RCC 7860 (cell line): ENCODE results near the gene UBE2M.

Experiments
- DNase-seq: peaks from one replicate; pipeline ENCODE4 v3.0.0-alpha.2; 2015; ENCODE audit warnings: low spot score
- FAIRE-seq: peaks from 2 replicates; lab custom pipeline; 2012; peaks lifted over from hg19 to GRCh38; lab: Jason Lieb, UNC

UBE2M gene

DNA sequence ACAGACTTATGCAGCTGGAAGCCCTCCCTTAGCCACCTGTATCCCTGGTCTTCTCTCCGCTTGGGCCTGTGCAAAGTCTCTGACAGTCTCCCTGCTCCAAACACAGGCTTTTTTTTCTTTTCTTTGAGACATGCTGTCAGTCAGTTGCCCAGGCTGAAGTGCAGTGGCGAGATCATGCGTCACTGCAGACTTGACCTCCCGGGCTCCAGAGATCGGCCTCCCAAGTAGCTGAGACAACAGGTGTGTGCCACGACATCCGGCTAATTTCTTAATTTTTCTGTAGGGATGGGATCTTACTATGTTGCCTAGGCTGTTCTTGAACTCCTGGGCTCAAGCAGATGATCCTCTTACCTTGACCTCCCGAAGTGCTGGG, 13.2 kb upstream of the UBE2M start:
- FAIRE-seq, result no peak
- no peak for DNase-seq

DNA sequence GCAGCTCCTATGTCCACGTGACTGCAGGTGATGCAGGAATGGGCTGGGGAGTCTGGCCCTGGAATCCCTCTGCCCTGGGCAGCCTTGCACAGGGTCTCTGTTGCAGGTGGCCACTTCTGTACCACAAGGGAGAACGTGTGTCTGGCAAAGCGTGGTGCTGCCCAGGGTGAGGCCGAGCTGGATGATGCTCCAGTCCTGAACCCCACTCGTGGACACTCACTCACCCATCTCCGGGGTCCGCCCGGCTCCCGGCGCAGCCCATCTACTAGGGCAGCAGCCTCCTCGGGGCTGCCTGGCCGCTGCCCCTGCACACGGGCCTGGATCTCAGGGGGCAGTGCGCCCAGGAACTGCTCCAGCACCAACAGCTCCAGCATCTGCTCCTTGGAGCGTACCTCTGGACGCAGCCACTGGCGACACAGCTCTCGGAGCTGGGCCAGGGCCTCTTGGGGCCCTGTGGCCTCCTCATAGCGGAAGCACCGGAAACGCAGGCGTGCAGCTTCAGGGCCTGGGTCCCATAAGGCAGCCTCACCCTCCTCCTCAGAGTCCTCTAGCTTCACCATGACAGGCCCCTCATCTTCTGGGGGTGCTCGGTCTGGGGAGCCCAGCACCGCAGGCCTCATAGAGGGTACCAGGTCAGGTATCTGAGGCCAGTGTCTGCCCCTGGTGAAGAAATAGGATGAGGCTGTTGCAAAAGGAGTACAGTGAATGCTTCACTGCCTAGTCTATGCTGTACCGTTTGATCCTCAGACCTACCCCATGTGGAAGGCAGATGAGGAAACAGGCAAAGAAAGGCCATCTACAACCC, 12.6 kb upstream of the UBE2M start:
- FAIRE-seq (no peak), DNase-seq (no peak)

DNA sequence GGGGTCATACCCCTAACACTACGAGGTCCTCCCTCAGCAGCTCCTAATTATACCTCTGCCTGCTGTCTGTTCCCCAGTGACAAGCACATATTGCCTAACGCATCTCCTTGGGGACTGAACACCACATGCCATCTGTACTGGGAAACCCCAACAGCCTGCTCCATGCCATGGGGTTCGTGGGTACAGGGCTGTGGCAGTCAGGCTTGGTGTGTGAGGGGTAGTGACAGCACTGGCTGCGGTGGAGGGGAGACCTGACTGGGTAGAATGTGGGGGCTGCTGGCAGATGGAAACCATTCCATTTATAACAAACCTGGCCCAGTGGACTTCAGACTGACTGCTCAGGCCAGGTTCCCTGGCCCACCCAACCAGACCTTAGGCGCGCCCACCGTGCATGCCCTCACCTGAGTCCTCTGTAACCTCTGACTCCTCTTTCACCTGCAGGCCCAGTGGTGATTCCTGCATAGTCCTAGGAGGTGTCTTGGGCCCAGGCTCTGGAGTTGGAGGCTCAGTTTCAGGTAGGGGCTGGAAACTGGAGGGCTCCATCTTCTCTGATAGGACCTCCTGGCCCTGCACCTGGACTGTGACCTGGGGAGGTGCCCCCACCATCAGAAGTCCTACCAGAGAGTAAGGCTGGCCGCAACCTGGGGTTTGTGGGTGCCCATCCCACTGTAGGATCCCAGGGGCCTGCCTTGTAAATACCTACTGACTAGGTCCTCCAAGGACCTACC, 11.7 kb upstream of the UBE2M start:
- DNase-seq, result no peak
- FAIRE-seq, result no peak

DNA sequence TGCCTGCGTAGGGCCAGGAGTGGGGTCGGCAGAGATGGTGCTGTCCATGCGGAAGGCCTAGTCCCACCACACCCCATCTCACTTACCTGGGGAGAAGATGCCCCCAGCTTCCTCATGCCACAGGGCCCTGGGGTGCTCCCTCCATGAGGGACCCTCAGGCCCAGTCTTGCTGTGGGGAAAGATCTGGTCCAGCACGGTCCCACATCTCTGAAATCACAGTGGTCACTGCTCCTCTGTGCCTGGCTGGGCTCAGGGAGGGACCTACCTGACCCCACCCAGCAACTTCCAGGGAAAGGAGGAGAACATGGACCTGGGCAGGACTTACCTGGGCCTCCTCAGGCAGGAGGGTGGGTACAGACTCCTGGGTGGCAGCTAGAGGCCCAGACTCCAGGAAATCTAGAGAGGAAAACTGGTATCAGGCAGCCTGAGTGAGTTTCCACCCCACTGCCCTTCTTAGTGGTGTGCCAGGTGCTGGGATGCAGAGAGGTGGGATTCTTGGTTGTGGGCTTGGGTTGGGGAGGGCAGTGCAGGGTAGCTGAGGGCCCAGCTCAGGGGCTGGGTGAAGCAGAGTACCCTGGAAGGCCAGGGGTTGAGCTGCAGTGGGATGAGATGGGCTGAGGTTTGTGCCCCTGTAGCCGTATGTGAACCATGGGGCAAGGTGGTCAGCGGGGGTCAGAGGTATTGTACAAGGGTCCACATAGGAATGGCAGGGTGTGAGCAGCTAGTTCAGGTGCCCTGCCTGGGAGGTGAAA, 11.0 kb upstream of the UBE2M start:
- no peak for DNase-seq

DNA sequence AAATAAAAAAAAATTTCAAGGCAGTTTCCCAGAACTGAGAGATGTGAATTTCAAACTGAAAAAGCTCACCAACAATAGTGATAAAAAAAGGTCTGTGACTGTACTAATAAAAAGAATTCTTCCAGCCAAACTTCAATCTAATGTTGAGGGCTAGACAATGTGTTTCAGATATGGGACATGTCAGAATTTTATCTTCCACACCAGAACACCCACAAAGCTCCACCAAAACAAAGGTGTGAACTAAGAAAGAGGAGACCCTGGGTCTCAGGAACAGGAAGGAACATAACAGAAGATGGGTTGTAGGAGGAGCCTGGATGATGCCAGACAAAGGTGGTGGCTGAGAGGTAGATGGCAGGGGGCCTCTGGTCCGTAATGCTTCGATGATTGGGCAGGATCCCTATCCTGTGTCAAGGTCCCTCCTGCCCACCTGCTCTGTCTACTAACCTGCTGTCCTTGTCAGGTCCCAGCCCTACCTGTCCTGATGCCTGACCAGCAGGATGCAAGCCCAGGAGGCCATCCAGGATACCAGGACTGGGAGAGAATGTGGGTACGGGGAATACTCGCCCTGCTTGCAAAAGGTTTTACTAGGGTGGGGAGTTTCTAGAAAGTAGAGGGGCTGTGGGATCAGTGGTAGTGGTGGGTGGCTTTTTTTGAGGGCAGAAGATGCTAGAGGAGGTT, 10.2 kb upstream of the UBE2M start:
- no peak for FAIRE-seq
- DNase-seq, result no peak

More for the DNA sequence above, 11.0 kb upstream of the UBE2M start:
- FAIRE-seq, result no peak

DNA sequence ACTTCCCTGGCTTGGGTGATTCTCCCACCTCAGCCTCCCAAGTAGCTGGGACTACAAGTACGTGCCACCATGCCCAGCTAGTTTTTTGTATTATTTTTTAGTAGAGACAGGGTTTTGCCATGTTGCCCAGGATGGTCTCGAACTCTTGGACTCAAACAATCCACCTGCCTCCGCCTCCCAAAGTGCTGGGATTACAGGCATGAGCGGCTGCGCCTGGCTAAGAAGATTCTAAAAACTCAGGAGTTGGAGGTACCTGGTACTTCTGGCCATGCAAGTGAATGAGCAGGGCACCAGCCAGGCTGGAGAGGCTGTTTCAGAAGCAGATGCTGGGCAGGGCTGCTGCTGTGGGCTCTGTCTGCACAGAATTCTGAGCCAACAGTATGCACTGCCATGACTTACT, 8.6 kb upstream of the UBE2M start:
- FAIRE-seq (no peak), DNase-seq (no peak)

DNA sequence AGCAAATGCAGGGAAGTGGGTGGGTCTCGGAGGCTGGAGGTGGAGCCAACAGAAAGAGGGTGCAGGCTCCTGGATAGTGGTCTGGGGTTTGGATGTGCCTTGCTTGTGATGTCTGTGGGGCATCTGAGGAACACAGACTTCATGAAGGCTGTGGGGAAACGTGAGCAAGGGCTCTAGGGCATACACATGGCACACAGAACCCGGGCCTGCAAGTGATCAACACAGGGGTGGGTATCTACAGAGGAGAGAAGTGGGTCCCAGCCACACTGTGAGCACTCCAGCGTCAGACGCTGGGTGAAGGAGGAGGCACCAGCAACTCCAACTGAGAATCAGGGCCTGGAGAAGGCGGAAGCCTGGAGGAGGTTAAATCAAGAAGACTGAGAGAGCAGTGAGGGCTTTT, 5.4 kb upstream of the UBE2M start:
- FAIRE-seq, result no peak
- DNase-seq, result no peak

DNA sequence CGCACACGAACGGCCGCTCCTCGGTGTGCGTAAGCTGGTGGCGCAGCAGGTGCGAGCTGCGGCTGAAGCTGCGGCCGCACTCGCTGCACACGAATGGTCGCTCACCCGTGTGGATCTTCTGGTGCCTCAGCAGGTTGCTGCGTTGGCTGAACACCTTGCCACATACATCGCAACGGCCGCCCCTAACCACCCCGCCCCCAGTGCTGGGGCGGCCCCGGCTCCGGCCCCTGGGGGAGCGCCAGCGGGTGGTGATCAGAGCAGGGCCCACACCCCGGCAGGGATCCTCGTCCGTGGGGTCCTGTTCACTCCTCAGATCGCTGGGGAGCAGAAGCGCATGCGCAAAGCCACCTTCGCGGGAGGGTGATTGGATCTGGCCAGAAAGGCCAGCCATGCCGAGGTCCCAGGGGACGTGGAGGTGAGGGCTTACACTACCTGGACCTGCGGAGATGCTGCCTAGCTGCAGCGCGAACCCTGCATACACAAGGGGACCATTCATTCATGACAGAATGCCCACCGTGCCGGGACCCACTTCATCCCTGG, 4.7 kb upstream of the UBE2M start:
- DNase-seq, result no peak
- no peak for FAIRE-seq

DNA sequence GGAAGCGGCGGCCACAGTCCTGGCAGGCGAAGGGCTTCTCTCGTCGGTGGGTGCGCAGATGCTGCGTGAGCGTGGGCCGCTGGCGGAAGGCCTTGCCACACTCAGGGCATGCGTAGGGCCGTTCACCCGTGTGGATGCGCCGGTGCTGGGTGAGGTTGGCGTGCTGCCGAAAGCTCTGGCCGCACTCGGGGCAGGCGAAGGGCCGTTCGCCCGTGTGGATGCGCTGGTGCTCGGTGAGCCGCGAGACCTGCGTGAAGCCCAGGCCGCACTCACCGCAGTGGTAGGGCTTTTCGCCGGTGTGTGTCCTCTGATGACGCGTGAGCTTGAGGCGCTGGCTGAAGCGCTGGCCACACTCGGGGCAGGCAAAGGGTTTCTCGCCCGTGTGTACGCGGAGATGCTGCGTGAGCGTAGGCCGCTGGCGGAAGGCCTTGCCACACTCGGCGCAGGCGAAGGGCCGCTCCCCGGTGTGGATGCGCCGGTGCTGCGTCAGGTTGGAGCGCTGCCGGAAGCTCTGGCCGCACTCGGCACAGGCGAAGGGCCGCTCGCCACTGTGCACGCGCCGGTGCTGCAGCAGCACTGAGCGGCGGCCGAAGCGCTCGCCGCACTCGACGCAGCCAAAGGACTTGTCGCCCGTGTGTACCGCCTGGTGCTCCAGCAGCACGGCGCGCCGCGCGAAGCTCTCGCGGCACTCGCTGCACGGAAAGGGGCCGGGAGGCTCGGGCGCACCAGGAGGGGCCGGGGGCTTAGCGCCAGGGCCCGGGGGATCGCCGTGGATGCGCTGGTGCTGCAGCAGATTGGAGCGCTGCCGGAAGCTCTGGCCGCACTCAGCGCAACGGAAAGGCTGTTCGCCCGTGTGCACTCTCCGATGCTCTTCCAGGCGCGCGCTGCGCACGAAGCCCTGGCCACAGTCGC, 4.0 kb upstream of the UBE2M start:
- no peak for DNase-seq
- FAIRE-seq, result no peak

DNA sequence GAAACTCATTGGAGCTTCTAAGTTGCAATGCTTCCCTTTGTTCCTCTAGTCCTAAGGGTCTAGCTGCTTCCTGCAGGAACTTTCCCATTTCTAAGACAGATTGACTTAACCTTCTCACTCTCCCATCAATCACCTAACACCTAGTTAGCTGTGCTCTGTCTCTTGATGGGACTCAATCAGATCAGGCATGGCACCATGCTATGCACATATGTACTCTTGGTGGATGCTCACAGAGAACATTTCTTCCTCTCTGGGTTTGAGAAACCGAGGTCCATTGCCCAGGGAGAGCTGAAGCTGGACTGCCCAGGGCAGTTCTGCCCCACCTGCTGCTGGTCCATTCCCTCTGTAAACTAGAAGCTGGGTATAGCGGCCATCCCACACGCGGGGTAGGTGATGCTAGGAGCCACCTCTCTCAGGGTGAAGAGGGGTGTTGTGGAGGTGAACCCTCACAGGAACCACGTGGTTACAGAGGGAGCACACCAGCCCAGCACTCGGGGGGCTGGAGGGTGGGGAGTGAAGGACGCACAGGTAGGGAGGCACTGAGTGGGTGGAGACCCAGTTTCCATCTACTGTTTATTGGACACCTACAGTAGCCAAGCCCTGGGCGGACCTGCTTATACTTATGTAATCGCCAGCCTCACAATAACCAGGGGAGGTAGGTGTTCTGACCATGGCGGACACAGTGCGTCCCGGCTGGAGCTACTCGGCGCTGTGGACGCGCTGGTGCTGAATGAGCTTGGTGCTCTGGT, 3.1 kb upstream of the UBE2M start:
- no peak for DNase-seq
- FAIRE-seq, result no peak

DNA sequence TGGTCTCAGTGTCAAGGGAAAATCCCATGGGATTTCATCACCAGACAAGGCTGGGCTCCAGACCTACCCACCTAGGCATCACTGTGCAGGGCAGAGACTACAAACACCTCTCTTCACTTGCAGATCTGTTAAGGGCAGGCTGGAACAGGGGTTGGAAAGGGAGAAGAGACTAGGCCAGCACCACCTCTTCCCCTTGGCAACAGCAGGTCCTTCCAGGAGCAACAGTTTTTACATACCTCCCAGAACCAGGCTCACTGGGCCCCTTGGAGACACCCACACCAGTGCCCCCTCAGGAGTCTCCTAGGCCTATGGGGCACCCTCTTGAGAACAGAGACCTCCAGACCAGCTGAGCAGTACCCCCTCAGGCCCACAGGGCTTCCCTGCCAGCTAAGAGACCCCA, 2.5 kb upstream of the UBE2M start:
- DNase-seq (no peak), FAIRE-seq (no peak)

DNA sequence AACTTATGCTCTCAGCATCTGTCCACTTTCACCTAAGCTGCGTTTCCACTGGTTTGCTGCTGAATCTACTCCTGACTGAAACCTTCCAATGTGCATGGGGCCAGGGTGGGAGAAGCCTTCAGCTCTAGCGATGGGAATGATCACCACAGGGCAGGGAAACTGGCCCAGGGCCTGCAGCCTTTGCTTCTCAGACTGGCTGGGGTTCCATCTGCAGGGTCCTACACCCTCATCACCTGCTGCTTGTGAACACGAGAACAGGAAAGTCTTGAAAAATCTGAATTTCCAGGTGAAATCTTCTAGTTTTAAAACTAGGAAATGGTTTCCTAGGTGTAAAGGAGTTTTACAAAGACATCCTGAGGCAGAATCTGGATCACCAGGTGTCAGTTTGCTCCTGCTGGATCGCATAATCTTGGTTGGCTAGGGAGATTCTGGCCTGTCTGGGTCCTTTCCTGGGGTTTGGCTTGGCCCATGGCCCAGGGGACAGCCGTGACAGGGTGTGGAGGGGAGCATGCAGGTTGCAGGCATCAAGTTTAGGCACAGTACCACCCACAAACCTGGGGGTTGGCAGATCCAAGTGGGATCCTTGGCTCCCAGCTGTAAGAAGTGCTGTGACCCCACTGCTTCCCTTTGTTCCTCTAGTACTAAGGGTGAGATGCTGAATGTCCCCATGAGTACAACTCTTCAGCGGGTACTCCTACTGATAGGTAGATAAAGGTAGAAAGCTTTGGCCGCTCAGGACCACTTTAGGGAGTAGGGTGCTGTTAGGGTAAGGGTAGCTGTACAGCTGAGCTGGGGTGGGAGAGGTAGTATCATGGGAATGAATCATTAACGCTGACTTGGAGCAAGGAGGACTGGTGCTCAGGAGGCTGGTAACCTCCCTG, 1.8 kb upstream of the UBE2M start:
- DNase-seq, result no peak
- FAIRE-seq, result no peak

DNA sequence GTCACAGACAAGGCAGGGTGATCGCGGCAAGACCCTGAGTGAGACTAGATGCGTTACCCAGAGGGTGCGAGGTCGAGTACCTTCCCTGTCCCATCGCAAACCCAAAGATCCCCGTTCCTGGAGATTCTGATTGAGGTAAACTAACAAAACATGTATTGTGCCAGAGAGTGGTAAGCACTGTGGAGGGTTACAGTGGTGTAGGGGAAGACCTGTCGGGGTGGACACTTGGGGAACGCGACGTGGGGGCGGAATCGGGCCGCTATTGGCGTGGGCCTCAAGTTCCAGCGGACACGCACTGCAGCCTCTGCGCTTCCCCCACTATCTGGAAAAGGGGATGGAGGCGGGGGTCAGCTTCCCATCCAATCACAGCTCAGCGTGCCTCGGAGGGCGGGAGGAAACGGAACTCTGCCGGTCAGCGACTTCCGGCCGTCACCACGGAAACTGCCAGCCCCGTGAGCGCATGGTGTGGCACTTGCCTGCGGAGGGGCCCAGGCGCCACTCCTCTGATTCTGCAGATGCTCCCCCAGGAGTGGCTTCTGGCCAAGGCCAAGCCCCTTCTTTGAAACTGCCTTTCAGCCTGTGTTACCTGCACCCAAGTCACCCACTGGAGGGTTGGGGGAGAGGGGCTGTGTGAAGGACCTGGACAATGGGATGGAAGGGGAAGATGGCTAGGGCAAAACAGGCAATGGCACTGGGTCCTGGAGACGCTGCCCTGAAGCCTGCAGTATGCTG, 1.0 kb upstream of the UBE2M start:
- FAIRE-seq (peak; percentile 63), DNase-seq (peak; percentile 82)

DNA sequence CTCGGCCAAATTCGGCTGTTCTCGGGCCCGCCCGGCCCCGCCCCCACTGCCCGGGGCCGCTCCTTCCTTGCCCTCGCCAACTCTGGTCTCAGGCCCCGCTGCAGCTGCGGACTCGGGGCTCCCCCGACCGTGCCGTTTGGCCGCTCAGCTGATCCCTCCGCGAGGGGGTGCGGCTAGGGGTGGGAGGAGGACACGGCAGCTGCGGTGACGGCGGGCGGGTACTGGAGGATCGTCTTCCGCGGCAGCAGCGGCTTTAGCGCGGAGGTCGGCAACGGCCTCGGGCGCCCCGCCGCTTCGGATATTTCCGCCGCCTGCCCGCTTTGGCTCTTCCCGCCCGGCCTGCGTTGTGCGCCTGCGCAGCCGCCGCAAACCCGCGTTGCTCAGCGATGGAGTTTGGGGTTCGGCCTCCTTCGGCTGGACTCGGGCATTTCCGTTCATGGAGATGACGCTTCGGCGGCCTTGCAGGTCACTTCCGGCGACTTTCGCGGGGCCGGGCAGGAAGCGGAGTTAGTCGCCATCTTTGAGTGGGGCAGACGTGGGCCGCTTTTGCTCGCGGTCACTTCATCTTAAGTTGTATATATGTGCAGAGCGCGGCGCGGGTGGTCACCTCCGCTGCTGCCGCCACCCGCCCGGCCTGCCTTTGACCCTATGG, 338 bp upstream of the UBE2M start:
- peak; percentile 92 for DNase-seq
- peak; percentile 77 for FAIRE-seq

DNA sequence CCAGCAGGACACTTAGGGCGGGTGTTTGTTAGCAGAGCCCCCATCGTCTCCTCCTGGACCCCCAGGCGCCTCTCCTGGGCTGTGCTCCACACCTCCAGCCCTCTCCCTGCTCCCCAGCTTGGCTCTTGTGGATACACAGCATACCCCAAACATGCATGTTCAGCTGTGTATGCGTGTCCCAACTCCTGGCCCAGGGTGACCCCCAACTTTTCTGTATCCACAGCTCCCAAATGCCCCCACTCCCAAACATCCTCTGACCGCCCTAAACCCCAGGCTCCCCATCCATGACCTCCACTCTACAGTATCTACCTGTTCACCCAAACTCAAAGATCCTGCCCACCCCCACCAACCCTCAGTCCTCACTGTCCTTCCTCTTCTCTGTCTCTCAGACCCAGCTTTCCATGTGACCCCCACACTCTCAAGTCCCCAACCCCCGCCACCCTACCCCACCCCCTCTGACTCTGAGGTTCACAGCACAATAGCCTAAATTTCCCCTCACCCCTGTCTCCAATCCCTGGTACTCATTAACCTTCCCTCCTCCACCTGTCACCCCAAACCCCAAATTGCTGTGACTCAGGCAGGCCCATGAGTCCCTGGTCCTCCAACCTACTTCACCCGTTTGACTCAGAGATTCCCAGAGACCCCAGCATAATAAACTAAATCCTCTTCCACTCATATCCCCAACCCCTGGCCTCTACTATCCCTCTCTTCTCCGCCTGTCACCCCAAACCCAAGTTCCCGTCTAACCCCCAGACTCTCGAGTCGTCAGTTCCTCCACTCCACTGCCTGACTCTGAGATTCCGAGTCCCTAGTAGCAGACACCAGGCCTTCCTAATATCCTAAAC, 968 bp downstream of the UBE2M start:
- FAIRE-seq (no peak), DNase-seq (no peak)

DNA sequence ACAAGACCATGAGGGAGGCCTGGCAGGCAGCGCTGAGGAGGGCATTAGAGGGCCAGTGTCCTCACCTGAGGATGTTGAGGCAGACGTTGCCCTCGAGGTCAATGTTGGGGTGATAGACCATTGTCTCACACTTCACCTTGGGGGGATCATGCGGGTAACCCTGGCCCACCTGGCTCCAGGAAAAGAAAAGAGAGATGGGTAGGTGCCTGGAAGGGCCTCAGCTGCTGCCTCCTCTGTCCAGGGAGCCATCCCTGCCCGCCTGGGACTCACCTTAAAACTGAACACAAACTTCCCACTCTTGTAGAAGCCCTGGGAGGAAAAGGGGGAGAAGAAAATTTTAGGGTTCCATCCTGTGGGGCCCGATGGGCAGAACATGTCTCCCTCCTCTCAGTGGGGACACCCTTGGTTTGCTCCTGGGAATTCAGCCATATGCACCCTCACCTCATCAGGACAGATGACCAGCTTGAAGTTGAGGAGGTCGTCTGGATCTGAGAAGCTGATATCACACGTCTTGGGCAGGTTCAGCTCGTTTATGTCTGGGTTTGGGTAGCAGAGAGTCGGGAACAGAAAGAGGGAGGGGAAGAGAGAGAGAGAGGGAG, 1.7 kb downstream of the UBE2M start:
- FAIRE-seq, result no peak

More for the DNA sequence above, 1.7 kb downstream of the UBE2M start:
- no peak for DNase-seq
